Globus pallidus (tissue), 1 donor: ENCODE data around the gene BMERB1.
"Not testable (repeated sequence)": the region's sequence is repeated elsewhere in the genome, so short reads cannot be mapped to it uniquely, and the experiment has no call there.

Source experiments
- DNase-seq: peaks from one replicate; pipeline ENCODE4 v3.0.0-alpha.2; 2015; ENCODE audit warnings: low spot score

BMERB1 gene

DNA sequence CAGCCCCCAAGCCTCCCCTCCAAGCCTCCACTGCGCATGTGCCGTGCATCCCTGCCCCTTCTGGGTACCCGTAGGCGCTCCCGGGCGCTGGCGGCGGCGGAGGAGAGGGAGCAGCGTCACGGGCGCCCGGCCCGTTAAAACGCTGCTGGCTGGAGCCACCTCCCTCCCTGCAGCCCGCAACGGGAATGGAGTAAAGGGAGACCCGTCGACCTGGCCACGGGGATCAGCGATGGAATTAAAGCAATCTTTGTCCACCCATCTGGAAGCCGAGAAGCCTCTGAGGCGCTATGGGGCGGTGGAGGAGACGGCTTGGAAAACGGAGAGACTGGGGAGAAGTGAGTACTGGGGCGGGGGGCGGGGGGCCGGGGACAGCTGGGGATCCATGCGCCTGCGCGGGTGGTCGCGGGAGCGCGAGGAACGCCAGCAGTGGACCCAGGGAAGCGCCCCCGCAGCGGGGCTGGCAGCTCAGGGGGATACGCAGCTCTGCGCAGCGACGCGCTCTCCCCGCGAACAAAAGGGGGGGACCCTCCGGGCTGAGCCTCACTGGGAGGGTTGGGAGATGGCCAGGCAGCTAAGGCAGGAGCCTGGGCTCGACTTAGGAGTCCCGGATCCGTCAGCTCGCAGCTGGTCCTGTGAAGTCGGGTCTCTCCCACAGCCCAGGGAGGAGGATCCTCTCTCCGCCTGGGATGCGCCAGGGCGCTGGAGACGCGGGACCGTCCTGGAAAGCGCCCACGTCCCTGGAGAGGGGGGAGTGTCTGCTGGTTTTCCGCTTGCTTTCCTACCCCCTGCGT is at the start of gene BMERB1:
BMERB1 (plus strand) TSS at position 164 of the 791 bp plus-strand sequence; CDS start at position 230, 66 bp downstream.
- DNase-seq = peak; percentile 85

DNA sequence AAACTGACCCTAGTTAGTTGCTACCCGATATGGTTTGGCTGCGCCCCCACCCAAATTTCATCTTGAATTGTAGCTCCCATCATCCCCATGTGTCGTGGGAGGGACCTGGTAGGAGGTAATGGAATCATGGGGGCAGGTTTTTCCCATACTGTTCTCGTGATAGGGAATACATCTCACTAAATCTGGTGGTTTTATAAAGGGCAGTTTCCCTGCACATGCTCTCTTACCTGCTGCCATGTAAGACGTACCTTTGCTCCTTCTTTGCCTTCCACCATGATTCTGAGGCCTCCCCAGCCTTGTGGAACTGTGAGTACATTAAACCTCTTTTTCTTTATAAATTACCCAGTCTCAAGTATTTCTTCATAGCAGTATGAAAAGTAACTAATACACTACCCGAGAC is 46.3 kb upstream of the BMERB1 start:
- not testable (repeated sequence) for DNase-seq

DNA sequence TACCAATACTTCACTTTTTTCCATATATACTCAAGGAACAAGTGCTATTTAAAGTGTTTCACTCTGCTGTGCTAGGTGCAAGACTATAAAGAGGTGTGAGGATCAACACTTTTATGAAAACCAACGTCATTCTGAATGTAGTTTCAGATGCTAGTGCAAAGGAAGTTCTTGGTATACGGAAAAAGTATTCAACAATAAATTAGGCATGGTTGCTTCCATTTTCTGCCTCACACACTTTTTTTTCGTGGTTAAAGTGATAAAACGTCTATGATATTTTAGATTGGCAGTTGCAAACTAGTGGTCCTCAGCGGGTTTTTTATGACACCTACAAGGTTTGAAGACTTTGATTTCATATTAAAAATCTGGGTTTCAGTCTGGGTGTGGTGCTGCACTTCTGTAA is 44.5 kb upstream of the BMERB1 start:
- not testable (repeated sequence) for DNase-seq

- not testable (repeated sequence) for DNase-seq
Observed at GRCh38 chr16:15393025-15393424, 41.4 kb upstream of the BMERB1 start.

- peak; percentile 25 for DNase-seq
Observed at GRCh38 chr16:15395631-15396508, 38.5 kb upstream of the BMERB1 start, which contains the start of gene MPV17L. Gene MPV17L, plus strand, starts transcription at chr16:15395754. Its CDS starts 144 bp downstream, at chr16:15395898.

GRCh38 chr16:15396509-15396829 is 37.9 kb upstream of the BMERB1 start:
- DNase-seq = not testable (repeated sequence)

- no peak for DNase-seq
Observed at GRCh38 chr16:15396948-15397594, 37.3 kb upstream of the BMERB1 start.

GRCh38 chr16:15398618-15399316 is 35.6 kb upstream of the BMERB1 start:
- no peak for DNase-seq

DNA sequence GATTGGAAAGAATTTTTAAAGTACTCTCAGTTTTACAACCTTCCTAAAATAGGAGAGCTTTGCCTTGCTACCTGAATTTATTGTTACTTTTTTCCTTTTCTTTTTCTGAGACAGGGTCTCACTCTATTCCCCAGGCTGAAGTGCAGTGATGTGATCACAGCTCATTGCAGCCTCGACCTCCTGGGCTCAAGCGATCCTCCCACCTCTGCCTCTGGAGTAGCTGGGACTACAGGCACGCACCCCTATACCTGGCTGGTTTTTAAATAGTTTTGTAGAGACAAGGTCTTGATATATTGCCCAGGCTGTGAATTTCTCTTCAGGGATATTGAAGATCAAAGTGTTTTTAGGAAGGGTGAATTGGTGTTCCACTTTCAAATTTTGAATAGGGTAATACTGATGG is 35.1 kb upstream of the BMERB1 start:
- no peak for DNase-seq

GRCh38 chr16:15400314-15400713 is 34.1 kb upstream of the BMERB1 start:
- not testable (repeated sequence) for DNase-seq

DNA sequence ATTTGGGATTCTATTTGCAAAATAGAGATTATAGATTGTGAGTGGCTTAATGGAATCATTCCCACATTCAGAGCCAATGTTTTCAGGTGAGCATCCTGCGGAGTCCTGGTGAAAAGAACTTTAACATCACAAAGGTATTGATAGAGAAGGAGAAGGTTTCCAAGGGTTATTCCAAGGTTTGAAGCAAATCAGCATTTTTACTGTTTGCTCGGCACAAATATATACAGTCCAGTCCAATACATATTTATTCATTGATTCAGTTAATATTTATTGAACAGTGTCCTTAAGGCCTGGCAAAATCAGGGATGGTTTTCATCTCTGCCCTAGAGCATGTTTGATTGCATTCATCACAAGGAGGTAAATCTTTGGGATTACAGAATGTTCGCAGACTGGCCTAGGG is 32.4 kb upstream of the BMERB1 start:
- no peak for DNase-seq

DNA sequence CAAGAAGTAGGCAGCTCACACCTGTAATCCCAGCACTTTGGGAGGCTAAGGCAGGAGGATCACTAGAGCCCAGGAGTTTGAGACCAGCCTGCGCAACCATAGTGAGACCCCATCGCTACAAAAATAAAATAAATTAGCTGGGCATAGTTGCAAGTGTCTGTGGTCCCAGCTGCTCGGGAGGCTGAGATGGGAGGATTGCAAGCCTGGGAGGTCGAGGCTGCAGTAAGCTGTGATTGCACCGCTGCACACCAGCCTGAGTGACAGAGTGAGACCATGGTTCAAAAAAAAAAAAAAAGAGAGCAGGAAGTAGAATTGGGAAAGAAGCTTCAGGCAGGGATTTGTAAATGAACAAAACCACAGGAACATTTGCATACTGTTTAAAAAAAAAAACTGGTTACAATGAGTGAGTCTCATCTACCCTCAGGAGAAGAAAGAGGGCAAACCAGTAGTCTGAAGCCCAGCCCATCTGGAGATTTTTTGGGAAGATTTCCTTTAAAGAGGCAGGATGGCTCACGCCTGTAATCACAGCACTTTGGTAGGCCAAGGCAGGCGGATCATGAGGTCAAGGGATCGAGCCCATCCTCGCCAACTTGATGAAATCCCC is 30.9 kb upstream of the BMERB1 start:
- DNase-seq = no peak

DNA sequence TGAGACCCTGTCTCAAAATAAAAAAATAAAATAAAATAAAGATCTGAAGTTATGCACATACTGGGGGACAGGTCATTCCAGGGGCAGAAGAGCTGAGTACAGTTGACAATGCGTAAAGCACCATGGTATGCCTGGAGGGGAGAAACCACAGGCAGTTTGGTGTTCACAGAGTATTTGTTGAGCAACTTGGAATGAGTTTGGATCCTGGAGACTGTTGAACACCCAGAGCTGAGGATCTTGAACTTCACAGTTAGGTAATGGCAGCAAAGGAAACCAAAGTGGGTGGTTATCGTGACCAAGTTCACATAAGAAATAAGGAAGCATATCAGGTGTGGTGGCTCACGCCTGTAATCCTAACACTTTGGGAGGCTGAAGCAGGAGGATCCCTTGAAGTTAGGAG is 30.3 kb upstream of the BMERB1 start:
- not testable (repeated sequence) for DNase-seq

GRCh38 chr16:15404792-15405191 is 29.6 kb upstream of the BMERB1 start:
- DNase-seq = no peak

DNA sequence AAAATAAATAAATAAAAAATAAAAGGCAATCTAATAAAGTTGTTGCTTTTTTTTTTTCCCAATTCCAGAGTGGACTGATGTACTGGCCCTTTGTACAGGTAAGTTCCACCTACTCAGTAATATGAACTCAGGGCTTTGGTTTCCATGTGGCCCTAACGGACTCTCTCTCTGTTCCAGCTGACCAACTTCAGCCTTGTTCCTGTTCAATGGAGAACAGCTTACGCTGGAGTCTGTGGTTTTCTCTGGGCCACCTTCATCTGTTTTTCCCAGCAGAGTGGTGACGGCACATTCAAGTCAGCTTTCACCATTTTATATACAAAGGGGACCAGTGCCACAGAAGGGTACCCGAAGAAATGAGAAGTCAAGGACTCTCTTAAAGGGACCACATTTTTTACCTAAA is 26.6 kb upstream of the BMERB1 start:
- not testable (repeated sequence) for DNase-seq

DNA sequence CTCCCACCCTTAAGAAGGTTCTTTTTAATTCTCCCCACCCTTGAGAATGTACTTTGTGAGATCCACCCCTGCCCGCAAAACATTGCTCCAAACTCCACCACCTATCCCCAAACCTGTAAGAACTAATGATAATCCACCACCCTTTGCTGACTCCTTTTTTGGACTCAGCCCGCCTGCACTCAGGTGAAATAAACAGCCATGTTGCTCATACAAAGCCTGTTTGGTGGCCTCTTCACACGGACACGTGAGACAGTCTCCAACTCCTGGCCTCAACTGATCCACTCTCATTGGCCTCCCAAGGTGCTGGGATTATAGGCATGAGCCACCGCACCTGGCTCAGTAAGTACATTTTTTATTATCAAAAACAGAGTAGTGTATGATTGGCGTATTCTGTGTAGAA is 24.9 kb upstream of the BMERB1 start:
- not testable (repeated sequence) for DNase-seq

GRCh38 chr16:15415511-15415985 is 18.8 kb upstream of the BMERB1 start:
- DNase-seq = no peak

DNA sequence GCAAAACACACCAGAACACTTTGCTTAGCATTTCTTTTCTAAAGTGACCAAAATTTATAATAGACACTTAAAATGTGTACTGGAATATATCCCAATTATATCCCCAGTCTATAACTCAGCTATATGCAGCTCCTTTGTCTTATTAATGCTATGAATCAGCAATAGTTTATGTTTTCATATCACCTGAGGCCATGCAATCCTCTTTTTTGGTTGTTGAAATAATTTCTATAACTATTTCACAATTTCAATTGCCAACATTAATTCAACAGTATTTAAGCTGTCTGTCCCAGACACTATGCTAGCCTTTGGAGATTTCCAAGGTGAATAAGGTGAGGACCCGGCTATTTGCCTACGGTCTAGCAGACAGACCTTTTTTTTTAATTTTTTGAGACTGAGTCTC is 17.2 kb upstream of the BMERB1 start:
- DNase-seq = no peak

DNA sequence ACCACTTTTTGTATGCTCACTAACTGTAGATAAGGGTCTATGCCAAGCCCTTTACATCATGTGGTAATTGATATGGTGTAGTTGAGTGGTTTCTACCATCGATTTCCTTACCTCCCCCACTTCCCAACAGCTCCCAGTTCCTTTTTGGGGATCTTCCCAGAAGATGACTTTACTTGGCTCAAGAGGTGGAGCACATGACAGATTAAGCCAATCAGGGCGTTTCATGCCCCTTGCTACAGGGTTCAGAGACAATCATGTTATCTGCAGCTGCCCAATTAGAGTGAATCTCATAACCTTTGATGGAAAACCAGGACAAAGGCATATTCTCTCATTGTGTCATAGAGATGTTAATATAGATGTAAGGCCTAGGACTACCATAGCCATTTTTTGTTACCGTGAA is 16.2 kb upstream of the BMERB1 start:
- no peak for DNase-seq

DNA sequence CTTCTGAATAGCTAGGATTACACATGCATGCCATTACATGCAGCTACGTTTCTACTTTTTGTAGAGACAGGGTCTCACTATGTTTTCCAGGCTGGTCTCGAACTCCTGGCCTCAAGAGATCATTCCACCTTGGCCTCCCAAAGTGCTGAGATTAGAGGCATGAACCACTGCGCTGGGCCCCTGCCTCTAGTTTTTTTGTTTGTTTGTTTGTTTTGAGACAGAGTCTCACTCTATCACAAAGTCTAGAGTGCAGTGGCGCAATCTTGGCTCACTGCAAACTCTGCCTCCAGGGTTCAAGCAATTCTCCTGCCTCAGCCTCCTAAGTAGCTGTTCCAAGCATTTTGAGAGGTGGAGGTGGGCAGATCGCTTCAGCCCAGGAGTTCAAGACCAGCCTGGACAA is 12.7 kb upstream of the BMERB1 start:
- not testable (repeated sequence) for DNase-seq

- DNase-seq = no peak
Observed at GRCh38 chr16:15422222-15422621, 12.2 kb upstream of the BMERB1 start.
